Cortex of kidney (tissue), 1 donor: ENCODE measurements around the gene CLK4.
"Not testable (repeated sequence)": the region's sequence is repeated elsewhere in the genome, so short reads cannot be mapped to it uniquely, and the experiment has no call there.

Experiments
- DNase-seq: peaks from one replicate; lab custom pipeline; 2025; lab: John Stamatoyannopoulos, UW

The CLK4 gene

DNA sequence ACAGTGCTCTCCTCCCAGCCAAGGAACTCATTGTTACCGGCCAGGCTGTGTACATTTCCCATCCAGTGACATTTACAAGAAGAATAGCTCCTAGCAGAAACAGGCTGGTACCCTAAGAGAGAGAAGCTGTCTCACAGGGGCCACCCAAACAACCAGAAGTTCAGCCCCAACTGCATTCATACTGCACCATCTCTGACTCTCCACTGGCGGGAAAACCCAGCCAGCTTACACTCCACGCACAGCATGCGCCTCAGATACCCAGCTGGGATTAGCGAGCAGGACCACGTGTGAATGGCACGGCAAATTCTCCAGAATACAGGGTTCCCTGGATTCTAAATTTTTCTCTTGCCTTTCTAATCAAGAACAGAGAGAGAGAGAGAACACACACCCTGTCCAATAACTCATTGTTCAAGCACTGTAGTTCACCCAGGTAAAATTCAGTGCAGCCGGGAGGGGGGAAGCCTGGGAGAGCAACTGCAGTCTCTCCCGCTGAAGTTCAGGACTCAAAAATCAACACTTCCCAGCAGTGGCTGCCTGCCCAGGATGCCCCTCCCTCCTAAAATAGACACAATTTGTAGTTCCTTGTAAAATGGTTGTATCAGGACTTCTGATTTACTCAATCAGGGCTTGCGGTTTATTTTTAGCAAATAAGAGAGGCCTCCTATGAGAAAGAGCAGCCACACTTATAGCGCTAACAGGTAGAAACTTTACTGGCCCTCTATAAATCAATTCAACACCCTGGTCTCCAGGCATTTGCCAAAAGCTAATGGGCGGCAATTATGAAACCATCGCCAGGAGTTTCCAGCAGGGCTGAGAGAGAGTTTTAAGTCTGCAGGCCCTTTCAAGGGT is 38.9 kb downstream of the CLK4 start:
- DNase-seq, result no peak

DNA sequence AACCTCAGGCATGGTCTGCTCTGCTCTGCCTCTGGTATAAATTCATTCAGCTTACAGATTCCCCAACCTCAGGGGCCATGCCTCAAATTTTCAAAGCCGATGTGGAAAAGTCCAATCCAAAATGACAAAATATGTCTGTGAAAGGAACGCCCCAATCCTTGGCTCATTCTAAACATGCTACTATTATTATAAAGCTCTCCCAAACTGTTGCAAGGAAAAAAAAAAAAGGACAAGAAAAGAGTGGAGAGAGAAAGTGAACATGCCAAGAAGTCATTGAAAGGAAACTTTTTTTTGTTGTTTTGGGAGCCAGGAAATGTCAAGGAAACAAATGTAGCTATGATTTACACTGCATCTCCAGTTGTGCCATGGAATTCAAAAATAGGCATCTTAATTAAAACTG is 40.5 kb downstream of the CLK4 start:
- DNase-seq, result no peak

DNA sequence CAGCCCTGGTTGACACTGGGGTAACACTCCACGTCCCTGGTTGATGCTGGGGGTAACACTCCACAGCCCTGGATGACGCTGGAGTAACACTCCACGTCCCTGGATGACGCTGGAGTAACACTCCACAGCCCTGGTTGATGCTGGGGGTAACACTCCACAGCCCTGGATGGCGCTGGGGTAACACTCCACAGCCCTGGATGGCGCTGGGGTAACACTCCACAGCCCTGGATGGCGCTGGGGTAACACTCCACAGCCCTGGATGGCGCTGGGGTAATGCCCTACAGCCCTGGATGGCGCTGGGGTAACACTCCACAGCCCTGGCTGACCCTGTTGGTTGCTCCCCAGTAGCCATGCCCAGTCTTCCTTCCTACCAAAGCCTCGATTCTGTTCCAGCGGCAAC is 41.4 kb downstream of the CLK4 start:
- not testable (repeated sequence) for DNase-seq

DNA sequence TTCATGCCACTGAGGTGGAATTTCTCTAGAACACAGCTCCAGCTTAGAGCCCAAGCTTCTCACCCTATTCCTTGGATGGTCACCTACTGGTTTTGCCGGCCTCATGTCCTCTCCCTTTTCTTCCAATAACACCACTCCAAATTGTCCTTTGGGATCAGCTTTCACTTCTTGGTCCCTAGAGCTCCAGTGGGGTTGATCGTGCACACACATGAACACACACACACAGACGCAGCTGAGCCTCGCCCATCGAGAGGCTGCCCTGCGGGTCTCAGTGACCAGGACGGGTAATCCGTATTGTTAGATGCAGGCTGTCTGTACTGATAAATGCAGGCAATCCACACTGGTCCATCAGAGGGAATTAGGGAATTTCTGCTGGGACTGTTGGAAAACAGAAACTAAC is 43.6 kb downstream of the CLK4 start:
- DNase-seq, result no peak

DNA sequence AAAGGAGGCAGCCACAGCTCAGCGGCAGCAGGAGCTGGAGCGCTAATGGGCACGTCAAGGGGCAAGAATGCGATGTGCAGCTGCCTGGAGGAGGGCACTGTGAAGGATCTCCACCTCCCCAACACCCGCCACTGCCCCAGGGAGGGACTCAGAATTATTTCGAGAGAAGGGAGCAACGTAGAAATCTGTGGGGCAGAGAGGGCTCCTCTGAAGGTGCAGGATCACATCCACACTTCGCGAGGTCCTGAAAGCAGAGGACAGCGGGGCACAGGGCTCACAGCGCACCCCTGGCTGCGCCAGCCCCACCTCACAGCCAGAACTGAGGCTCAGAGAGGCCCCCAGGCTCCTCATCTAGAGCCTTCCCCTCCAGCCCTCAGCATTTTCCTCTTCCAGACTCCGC is 44.6 kb downstream of the CLK4 start:
- DNase-seq, result no peak

DNA sequence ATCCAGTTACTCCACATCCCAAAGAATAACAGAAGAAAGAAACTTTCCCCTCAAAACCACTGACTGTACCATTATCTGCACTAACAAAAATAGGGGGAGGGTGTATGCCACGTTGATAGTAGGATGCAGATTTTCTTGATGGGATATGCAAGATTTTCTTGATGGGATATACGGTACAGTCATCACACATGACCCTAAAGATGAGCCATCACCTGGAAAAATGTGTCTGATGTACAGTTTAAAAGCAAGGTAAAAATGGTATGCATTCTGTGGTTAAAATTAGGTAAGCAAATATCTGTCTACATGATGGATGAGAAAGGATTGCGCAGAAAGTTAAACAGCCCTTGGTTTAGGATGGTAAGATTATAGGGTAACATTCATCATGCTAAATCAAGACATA is 45.2 kb downstream of the CLK4 start:
- no peak for DNase-seq

DNA sequence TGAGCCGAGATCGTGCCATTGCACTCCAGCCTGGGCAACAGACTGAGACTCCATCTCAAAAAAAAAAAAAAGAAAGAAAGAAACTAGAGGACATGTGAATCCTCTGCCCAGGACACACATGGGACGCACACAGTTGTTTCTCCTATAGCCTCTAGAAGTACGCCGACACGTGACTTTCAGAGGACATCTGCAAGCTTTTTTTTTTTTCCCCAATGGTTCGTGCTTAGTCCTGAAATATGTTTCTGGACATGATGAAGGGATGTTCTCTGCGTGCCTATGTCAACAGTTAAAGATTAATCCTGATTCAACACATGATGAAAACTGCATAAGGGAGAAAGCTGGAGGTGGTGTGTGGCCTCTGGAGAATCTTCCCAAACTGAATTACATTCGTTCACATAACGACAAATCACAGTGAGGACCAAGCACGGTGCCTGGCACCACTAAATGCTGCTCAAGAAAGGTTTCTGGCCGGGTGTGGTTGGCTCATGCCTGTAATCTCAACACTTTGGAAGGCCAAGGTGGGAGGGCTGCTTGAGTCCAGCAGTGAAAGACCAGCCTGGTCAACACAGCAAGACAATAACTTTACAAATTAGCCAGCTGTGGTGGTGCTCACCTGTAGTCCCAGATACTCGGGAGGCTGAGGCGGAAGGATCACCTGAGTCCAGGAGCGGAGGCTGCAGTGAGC is 46.4 kb downstream of the CLK4 start:
- no peak for DNase-seq

DNA sequence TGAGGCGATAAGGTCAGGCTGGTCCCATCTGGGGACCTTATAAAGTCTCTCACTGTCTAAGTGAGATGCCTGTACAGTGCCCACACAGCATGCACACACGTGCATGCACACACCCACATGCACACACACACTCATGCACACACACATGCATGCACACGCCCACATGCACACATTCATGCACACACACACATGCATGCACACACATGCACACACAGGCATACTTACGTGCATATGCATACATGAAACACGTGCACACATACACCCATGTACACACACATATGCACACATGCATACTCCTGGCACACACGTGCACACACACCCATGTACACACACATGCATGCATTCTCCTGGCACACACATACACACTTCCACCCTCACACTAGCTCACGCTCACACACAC is 48.9 kb downstream of the CLK4 start:
- no peak for DNase-seq

DNA sequence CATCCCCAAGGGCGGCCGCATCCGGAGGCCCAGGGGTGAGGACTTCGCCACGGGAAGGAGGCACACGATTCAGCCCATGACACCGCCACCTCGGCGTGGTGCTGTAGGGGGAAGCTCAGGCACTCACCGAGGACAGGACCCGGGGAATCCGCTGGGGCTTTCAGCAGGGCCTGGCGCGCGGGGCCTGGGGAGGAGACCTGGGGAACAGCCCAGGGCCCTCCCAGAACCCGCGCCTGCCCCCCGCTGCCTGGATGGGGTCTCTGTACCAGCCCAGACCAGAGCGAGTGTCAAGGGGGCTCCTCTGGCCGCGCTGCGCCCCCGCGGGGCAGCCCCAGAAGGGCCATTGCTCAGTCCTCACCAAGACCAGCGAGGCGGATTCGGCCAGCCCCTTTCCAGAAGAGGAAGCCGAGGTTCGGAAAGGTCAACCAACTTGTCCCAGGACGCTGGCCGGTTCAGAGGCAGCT is 49.4 kb downstream of the CLK4 start:
- no peak for DNase-seq

DNA sequence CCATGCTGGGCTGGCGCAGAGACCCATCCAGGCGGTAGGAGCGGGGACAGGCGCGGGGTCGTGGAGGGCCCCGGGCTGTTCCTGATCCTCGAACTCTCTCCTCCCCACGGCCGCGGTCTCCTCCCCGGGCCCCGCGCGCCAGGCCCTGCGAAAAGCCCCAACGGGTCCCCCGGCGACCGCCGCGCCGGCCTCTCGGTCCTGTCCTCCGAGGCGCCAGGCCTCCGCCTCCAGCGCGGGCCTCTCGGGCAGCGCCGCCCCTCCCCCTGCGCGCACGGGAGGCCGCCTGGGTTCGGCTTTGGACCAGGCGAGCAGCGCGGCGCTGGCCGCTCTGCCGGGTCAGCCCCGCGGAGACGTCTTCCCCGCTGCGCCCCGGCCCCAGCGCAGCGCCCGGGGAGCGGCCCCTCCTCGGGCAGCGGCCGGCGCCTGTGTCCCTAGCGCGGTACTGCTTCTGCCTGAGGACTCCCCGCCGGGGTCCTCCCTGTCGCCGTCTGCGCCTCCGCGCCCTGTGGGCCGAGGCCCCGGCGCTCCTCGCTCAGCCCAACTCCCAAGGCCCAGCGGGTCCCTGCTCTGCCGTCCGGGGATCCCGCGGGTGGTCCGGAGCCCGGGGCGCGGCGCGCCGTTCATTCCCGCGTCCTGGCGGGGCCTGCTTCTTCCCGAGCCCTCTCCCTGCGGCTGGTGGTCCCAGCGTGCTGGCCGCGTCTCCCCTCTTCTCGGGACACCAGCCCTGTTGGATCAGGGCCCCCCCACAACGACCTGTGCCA is 50.1 kb downstream of the CLK4 start:
- DNase-seq, result no peak

DNA sequence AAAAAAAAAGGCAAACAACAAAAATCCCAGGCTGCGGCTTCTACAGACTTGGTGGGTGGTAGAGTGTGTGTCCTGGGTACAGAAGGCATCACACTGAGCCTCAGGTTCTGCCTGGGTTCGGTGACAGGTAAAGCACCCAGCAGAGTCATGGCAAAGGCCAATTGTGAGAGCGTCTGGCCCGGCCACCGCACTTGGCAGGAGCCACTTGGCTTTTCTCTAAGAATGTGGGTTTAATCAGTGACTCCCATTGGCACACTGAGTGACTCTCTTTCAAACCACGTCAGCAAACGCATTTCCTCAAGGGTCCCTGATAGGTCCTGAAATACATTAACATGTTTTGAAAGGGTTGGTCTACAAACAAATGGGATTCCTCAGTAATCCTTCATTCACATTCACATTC is 53.6 kb downstream of the CLK4 start:
- no peak for DNase-seq

DNA sequence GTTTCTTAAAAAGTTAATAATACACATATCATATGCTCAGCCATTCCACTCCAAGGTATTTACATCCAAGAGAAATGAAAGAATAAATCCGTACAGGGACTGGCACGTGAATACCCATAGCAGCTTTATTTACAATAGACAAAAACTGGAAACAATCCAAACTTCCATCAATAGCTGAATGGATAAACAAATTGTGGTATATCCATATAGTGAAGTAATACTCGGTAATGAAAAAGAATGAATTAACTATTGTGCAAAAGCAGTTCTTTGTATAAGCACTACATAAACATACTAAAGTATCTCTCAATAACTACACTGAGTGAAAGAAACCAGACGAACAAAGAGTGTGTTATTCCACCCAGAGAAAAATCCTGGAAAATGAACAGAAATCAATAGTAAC is 54.2 kb downstream of the CLK4 start:
- DNase-seq, result no peak

DNA sequence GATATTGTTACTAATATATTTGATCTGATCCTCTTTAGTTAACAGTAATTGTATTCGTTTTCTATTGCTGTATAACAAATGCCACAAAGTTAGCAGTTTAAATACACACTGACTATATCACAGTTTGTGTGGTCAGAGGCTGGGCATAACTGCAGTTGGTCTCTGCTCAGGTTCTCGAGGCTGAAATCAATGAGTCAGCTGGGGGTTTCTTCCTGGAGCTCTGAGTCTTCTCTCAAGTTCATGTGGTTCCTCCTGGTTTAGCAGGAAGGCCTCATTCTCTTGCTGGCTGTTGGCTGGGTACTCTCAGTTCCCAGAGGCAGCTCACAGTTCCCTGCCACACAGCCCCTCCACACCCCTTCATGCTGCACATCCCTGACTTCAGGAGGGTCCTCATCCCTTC is 57.4 kb downstream of the CLK4 start:
- no peak for DNase-seq

DNA sequence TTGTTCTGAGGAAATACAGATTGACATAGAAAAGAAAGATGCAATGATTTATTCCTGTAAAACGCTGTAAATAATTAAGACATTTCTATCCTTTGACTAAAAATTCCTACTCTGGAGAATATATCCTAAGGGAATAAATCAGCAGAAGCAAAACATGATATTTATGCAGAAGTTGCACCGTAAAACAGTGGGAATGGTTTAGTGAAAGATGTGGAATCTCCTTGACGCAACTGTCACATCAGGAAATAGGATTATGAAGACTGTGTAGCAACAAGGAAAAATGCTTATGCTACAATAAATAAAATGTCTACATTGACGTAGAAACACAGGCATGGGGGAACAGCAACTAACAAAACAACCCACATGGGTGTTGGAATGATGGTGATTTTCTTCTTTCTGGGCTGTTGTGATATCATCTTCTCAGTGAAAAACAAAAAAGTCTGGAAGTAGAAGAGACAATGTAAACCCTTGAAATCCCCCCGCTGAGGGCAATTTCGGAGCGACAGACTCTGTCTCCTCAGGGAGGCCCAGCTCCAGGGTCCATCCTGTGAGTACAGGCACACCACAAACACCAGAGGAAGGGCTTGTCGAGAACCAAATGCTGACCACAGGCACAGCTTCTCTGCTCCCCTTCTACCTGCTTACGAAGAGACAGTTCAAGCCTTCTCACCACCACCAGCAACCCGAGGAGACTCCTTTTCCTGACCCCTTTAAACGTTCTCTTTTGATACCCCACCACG is 61.9 kb downstream of the CLK4 start:
- DNase-seq, result no peak

DNA sequence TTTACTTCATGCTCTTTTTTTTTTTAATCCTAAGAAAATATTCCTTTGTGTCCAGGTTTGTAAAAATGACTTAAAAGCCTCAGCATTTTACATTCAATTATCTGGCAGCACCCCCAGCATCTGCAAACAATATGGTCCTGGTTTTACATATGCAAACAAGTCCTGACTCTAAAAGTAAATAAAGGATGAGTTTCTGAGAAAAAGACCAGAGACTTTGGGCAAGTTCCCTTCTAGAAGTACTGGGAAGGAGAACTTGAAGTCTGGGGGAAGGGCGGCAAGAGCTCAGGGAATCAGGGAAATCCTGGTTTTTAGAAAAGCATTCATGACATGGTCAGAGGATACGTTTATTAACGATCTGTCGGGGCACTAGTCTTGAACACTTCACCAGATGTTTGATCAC is 62.5 kb downstream of the CLK4 start:
- DNase-seq, result no peak

DNA sequence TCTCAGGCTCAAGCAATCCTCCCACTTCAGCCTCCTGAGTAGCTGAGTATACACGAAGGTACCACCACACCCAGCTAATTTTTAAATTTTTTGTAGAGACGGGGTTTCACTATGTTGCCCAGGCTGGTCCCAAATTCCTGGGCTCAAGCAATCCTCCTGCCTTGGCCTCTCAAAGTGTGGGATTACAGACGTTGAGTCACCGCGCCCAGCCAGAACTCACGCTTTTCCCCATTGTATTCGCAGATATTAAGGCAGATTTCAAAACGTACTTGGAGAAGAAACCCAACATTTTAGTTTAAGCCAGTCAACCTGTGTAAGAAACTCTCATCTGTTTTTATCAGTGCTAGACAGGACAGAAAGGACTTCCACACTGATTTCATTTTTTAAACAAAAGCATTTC is 63.2 kb downstream of the CLK4 start:
- no peak for DNase-seq

DNA sequence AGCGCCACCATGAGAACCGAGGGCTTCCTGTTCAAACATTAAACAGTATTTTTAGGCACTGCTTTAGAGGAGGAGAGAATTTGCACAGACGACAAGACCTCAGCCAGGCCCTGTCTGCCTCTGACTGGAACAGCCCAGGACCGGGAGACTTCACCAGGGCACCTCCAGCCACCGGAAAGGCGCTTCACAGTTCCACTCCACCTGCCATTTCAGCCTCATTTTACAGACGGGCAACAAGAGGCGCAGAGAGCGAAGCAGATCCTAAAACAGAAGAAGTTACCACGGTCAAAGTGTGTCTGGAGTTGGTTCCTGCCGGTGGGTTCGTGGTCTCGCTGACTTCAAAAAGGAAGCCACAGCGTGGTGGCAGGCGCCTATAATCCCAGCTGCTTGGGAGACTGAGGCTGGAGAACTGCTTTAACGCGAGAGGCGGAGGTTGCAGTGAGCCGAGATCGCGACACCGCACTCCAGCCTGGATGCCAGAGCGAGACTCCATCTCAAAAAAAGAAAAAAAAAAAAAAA is 65.0 kb downstream of the CLK4 start:
- DNase-seq, result no peak

DNA sequence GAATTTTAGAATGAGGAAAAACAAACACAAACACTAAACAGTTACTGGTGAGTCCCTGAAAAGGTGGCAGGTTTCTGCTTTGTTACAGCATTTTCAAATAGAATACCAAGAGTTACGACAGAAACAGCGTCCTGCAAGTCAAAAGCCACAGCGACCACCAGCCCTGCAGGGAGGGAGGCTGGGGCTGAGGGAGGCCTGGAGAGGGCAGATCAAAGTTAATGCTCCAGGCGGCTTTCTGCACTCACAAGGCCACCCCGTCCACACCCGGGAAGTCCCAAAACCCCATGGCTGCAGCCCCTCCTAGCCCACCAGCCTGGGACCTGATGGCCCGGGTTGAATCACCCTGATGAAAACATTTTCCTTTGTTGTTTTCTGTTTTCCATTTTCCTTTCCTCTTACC is 65.9 kb downstream of the CLK4 start:
- no peak for DNase-seq

DNA sequence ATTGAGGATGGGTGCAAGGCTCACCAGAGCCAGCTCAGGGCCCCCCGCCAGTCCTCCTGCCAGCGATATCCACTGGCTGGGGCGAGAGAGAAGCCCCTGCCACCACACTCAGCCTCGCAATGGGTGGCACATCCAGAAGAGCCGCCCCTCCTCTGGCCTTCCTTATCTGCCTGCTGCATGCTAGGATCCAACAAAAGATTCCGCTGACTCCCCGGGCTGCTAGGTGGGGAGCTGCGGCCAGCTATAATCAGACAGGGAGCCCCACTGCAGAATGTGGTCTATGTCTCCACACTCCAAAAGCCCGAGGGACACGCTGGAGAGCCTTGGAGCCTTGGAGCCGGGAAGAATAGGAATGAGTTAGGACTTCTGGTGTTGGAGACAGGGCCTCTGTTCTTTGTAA is 69.4 kb downstream of the CLK4 start:
- DNase-seq, result no peak

DNA sequence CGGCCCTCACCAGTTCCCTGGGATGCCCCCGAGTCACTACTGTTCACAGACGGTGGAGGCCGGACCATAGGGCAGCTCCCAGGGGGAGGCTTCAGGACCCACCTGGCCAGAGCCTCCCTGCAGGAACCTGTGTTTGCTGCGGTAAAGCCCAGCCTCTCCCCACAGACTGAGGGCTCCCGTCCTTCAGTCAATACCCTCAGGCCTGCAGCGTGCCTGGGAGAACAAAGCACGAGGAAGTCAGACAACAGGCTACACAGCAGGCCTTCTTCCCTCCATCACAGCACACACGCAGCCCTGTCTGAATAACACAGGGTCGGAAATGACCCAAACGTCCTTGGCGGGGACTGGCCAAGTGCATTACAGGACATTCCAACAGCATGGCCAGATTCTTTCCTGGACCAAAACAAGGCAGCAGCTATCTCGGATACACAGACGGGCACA is 71.1 kb downstream of the CLK4 start:
- DNase-seq, result no peak

DNA sequence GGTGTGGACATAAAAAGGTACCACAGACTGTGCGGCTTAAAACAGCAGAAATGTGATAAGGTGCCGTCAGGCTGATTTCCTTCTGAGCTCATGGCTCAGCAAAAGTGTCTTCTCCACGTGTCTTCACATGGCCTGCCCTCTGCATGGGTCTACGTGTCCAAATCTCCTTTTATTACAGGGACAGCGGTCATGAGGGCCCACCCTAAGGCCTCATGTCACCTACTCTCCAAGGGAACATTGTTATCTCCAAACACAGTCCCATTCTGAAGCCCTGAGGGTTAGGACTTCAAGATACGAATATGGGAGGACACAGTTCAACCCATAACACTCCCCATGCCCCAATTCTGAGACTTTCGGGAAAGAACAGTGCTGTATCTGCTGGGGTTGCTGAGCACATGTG is 71.8 kb downstream of the CLK4 start:
- no peak for DNase-seq

DNA sequence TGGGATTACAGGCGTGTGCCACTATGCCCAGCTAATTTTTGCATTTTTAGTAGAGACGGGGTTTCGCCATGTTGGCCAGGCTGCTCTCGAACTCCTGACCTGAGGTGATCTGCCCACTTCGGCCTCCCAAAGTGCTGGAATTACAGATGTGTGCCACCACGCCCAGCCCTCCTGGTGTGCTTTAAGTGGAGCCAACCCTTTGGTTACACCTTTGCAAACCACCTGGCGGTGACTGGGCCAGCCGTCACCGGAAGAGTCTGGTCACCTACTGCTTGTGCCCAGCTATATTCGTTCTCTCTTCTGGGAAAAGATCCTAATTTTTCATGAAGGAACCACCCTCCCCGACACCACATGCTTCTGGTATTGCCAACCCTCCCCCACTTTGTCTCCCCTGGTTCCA is 72.5 kb downstream of the CLK4 start:
- no peak for DNase-seq
